HFF-Myc (cell line): Measurements from ENCODE around the gene GAS2.

Experiments used
- DNase-seq: peaks from one replicate; pipeline ENCODE4 v3.0.0-alpha.2; 2011; ENCODE audit warnings: low read depth; ENCODE audit errors: extremely low read depth
- H3K4me3 ChIP-seq: replicated peaks from 2 replicates; pipeline ENCODE4 v1.5.1; 2011; ENCODE audit warnings: low read depth, mild to moderate bottlenecking, control low read depth, low read length
- TF ChIP-seq, protein P1 (sequence below): IDR thresholded peaks from 2 replicates; pipeline ENCODE4 v1.5.1; 2012; ENCODE audit warnings: mild to moderate bottlenecking, low read depth, low read length, control low read depth; ENCODE audit errors: missing control alignments

The GAS2 gene

DNA sequence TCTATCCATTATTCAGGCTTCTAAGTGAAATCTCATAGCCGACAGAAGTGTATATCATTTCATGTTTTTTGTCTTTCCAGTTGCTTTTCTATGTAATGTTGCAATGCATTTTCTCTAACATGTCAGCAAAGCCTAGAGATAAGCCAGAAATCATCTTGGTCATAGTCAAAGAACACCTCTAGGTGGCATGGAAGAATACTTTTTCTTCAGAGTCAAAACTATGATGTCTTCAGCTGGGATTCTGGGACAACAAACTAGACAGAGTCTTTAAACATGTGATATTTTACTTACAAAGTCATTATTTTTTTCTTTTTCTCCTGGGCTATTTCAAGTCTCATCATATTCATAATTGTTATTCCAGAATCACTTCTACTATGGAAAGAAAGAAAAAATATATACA, 4.4 kb downstream of the GAS2 start:
- TF ChIP-seq, protein P1, sequence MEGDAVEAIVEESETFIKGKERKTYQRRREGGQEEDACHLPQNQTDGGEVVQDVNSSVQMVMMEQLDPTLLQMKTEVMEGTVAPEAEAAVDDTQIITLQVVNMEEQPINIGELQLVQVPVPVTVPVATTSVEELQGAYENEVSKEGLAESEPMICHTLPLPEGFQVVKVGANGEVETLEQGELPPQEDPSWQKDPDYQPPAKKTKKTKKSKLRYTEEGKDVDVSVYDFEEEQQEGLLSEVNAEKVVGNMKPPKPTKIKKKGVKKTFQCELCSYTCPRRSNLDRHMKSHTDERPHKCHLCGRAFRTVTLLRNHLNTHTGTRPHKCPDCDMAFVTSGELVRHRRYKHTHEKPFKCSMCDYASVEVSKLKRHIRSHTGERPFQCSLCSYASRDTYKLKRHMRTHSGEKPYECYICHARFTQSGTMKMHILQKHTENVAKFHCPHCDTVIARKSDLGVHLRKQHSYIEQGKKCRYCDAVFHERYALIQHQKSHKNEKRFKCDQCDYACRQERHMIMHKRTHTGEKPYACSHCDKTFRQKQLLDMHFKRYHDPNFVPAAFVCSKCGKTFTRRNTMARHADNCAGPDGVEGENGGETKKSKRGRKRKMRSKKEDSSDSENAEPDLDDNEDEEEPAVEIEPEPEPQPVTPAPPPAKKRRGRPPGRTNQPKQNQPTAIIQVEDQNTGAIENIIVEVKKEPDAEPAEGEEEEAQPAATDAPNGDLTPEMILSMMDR = no peak
- H3K4me3 ChIP-seq = no peak overlapping the region
- DNase-seq = no peak

DNA sequence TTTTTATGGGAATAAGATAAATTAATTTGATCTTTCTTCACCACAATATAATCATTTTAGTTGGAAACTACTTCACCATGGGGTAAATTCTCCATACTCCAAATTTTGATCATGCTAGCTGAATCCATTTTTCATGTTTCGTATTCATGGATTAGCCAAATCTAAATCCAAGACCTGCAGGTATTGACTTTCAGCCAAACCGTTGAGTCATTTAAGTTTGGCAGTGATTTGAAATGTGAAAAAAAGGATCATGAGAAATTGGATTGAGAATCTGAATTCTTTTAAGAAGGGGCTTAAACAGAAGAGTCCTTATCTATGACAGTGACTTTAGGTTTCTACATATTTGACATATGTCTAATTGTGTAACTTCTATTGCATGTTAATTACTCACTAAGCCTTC, 5.3 kb downstream of the GAS2 start:
- TF ChIP-seq, protein P1 = no peak
- no peak overlapping the region for H3K4me3 ChIP-seq
- no peak for DNase-seq

DNA sequence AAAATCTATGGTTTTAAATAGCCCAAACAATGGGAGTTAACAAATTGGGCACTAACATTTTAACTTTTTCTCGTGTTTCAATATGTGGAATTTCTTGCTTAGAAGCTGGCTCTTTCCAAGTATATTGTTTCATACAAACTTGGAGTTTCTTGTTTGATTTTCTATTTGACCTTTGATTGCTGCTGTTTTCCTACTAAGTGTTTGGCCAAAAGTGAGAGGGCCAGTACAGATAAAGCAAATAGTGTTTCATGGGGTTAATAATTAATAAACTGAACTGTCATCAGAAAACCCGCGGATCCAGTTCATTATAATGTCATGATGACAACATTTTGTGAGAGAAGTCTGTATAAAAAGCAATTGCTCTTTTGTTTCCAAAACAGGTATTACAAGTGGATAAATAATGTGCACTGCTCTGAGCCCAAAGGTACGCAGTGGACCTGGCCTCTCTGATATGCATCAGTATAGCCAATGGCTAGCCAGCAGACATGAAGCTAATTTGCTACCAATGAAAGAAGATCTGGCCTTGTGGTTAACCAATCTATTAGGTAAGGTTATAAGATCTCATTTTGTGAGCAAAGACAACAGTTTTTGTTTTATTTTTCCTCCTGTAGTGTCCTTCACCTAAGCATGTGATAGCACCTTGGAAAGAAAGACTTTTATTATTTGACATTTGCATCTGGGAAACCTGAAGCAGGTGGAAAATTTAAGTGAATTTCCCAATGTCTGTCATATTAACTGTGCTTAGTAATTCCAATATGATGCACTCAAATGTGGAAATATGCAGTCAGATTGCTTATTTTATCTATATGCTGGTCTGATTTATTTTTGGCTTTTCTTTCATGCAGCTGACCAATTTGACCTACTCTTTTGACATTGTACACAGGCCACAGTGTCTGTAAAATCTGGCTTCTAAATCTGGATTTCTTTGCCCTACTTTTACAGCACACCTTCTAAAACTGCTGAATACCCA, 8.3 kb downstream of the GAS2 start:
- TF ChIP-seq, protein P1 = no peak
- no peak for DNase-seq
- no peak overlapping the region for H3K4me3 ChIP-seq

DNA sequence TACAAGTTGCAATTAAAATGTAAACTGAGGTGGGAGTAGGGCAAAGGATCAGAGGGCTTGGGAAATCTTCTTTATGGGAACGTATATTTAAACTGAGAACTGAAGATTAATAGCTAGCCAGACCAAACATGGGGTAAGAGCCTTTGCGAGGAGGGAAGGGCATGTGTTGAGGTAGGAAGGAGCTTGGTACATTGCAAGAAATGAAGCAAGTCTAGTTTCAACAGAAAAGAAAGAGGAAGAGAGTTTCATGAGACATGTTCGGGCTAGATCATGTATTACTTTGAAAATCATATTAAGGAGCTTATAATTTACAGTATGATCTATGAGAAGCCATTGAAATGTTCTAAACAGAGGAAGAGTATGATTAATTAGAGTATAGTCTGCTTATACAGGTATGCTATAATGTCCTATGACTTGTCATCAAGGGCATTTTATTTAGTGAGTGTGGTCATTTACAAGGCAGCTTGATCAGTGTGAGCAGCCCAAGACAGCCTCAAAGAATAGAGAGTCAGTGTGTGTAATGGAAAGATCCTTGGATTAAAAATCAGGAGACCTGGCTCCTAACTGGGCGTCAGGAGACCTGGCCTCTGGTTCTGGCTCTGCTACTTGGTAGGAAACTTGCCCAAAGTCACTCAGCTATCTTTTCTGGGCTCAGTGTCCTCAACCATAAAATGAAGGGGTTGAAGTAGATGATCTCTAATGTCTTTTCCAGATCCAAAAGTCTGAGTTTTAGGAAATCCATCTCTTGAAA, 10.9 kb downstream of the GAS2 start:
- no peak overlapping the region for H3K4me3 ChIP-seq
- TF ChIP-seq, protein P1 = no peak
- DNase-seq = no peak

DNA sequence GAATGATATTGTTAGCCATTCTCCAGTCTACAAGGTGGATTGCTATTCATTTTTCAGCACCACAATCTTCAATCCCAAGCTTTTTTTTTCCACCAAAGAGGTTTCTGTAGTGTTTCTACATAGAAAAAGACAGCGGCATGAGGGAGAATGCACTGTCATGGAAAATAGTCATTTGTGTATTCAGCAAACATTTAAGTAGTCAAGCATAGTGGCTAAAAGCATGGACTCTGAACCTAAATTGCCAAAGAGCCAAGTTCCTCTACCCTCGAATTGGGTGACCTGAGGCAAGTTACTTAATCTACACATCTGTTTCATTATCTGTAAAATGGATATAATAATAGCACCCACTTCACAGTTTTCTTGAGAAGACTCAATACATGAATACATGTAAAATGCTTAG, 14.2 kb downstream of the GAS2 start:
- H3K4me3 ChIP-seq = no peak overlapping the region
- TF ChIP-seq, protein P1 = no peak
- DNase-seq = no peak

DNA sequence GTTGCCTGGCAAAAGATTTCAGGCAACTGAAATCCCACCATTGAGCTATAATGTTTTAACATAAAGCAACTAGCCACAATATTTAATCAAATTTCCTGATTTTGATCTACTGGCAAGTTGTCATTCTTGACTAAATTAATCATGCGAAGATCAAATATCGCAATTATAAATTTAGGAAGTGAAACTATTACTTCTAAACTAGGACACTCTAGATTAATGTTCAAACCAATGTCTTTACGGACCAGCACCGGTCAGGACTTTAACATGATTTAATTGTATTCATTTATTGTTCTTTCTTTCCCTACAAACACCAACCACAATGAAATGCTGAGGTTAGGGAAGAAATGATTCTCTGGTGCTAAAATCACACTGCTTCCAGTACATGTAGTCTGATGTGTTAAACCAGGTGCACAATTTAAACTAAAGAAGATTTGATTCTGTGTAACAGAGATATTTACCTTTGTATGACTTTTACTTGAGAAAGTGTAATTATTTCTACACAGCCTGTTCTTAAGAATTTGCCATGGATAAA, 14.9 kb downstream of the GAS2 start:
- TF ChIP-seq, protein P1 = no peak
- no peak for DNase-seq
- no peak overlapping the region for H3K4me3 ChIP-seq
